Right lobe of liver (tissue), 6 donors: Measurements from ENCODE around the gene ELP2. TPM values are rescaled to one million over a fixed set of nuclear protein-coding genes. Genes with fewer than 3 reads are reported as not detected.
A peak's percentile ranks its signal among the peaks of the same experiment; 100 is the strongest.

Experiments used
- ATAC-seq, 4 donors: fragments of 200-7000 bp; cut with Tn5 transposase; one replicate each; pipeline ENCODE4 v1.9.1; 2020; ENCODE audit warnings: mild to moderate bottlenecking in 4 of 4, moderate library complexity in 4 of 4
- DNase-seq, 3 donors: peaks; one replicate each; pipeline ENCODE4 v3.0.0-alpha.2; 2020
- H3K27ac ChIP-seq, 3 donors: fragments of 200-600 bp; one replicate each; pipeline ENCODE4 v1.8.0; 2022
- H3K27me3 ChIP-seq, 2 donors: fragments of 200-600 bp; one replicate each; pipeline ENCODE4 v1.8.0; 2022
- H3K36me3 ChIP-seq, 4 donors: fragments of 200-600 bp; sonication (generic) in 1 of 4; one replicate each; pipeline versions ENCODE4 v1.5.1 to v1.8.0; 2017 to 2022; ENCODE audit warnings: control low read depth in 1 of 4
- H3K4me1 ChIP-seq, 4 donors: fragments of 200-600 bp; sonication (generic) in 1 of 4; one replicate each; pipeline versions ENCODE4 v1.5.1 to v1.8.0; 2017 to 2022; ENCODE audit warnings: control low read depth in 1 of 4
- H3K4me3 ChIP-seq, 3 donors: fragments of 200-600 bp; one replicate each; pipeline ENCODE4 v1.8.0; 2022
- H3K9me3 ChIP-seq, 4 donors: fragments of 200-600 bp; sonication (generic) in 1 of 4; one replicate each; pipeline versions ENCODE4 v1.5.1 to v1.8.0; 2017 to 2022; ENCODE audit warnings: control low read depth in 1 of 4
- POLR2A ChIP-seq: fragments of 450-650 bp; IDR thresholded peaks from one replicate; pipeline ENCODE4 v1.6.1; 2017; ENCODE audit warnings: antibody characterized with exemption, mild to moderate bottlenecking
- WGBS: methylation state at CpG from one replicate; pipeline ENCODE4 v1.1.6; 2018; ENCODE audit warnings: low coverage, low lambda C conversion rate; ENCODE audit not compliant: insufficient coverage; ENCODE audit errors: missing lambda C conversion rate; 5-methylcytosine and 5-hydroxymethylcytosine counted together
- intact Hi-C, 2 donors: fragments of 100-400 bp; cut with DNase I; formaldehyde crosslinking; loops; one replicate each; pipeline versions ENCODE4 v1.11.2 to v1.14.1; 2022
- total RNA-seq, 6 experiments: library from RNA; depleted of rRNA in 2 of 6; stranded (reverse); fragments of >200 nt in 2 of 6; fragmentation: NEBNext Ultra II Directional in 3 of 6; extraction: Animal tissue kit (Norgen Biotek cat#: 25700) in 3 of 6; gene quantifications; one replicate each; pipeline versions ENCODE4 v1.1.0 to v1.2.4, GENCODE V29; 2016 to 2023
- TF ChIP-seq, protein P1 (sequence below), 4 donors: fragments of 200-600 bp in 3 of 4; fragments of 450-650 bp in 1 of 4; IDR thresholded peaks; one replicate each; pipeline versions ENCODE4 v1.5.1 to v1.8.0; 2016 to 2022; ENCODE audit warnings: antibody characterized with exemption in 4 of 4, mild to moderate bottlenecking in 2 of 4
- donor health status: DM: no; HTN: yes; CAD: no.
- donor health status: DM: no; HTN: no; CAD: no.
- donor health status: DM: no; HTN: no; CAD: no.
- donor health status: DM: no; HTN: yes; CAD: no.
- donor health status: DM: no; HTN: yes; CAD: no.

The ELP2 gene
- total RNA-seq, 6 experiments from 2014 or later: 26.9 to 58.7 (median 50.3) TPM

DNA sequence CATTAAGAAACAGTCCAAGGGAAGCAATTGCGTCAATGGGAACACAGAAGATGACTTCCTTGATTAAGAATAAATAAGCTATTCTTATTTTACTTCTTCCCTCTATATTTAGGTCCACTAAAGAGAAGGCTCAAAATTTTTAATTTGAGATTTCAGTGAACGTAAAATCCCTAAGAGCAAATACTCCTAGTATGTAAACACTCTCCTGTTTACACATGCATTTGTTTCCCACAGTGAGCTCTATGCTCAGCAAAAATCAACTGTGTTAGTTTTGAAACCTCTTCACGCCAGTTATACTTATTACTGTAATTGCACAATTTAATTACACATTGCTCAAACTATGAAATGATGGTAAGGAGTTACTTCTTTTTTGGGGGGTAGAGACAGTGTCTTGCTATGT is 9.4 kb upstream of the ELP2 start:
- DNase-seq (no peak), ATAC-seq (peak in 2 of 4 donors; percentile 37 to 56)
- H3K36me3 ChIP-seq: peaks cover 0 to 37% (median 4%) of the 10 kb centered on the region in 4 donors
- no peaks in the 10 kb centered on the region for H3K4me1 ChIP-seq
- H3K27me3 ChIP-seq: no peaks in the 10 kb centered on the region
- 51% methylated on average over 3 of the region's 3 CpGs for WGBS
- intact Hi-C loops: no loop called here
- no peak overlapping the region for H3K27ac ChIP-seq
- no peak for TF ChIP-seq POLR2A
- TF ChIP-seq, protein P1, sequence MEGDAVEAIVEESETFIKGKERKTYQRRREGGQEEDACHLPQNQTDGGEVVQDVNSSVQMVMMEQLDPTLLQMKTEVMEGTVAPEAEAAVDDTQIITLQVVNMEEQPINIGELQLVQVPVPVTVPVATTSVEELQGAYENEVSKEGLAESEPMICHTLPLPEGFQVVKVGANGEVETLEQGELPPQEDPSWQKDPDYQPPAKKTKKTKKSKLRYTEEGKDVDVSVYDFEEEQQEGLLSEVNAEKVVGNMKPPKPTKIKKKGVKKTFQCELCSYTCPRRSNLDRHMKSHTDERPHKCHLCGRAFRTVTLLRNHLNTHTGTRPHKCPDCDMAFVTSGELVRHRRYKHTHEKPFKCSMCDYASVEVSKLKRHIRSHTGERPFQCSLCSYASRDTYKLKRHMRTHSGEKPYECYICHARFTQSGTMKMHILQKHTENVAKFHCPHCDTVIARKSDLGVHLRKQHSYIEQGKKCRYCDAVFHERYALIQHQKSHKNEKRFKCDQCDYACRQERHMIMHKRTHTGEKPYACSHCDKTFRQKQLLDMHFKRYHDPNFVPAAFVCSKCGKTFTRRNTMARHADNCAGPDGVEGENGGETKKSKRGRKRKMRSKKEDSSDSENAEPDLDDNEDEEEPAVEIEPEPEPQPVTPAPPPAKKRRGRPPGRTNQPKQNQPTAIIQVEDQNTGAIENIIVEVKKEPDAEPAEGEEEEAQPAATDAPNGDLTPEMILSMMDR (IDR thresholded peaks at IDR 0.05): no peak
- H3K9me3 ChIP-seq: no peaks in the 10 kb centered on the region
- H3K4me3 ChIP-seq: no peak overlapping the region

DNA sequence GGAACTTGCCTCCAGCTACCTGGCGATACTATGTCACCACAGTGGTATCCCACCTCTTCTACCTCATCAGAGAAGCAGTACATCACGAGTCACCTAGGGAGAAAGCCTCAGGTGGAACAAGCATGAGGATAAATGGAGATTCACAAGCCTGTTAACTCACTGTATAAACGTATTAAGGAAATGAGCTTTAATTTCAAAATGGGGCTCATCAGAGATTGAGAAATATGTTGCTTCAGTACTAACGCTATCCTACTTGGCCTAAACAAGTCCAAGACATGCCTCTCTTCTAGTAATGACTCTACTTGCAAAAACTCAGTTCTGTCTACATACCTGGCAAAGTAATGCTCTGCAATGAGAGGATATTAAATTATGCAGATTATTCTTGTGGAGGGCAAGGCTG is 4.9 kb upstream of the ELP2 start:
- Histone ChIP-seq H3K27ac (no peak overlapping the region), H3K4me3 (no peak overlapping the region), H3K9me3 (no peaks in the 10 kb centered on the region), H3K27me3 (no peaks in the 10 kb centered on the region), H3K36me3 (peaks cover 0 to 37% (median 4%) of the 10 kb centered on the region in 4 donors), H3K4me1 (peaks cover 0 to 9% (median 4%) of the 10 kb centered on the region in 4 donors)
- DNase-seq: no peak
- WGBS: 93% methylated on average over 4 of the region's 4 CpGs
- intact Hi-C loops: no loop called here
- ATAC-seq: no peak
- TF ChIP-seq, protein P1 (IDR thresholded peaks at IDR 0.05): no peak
- no peak for TF ChIP-seq POLR2A

DNA sequence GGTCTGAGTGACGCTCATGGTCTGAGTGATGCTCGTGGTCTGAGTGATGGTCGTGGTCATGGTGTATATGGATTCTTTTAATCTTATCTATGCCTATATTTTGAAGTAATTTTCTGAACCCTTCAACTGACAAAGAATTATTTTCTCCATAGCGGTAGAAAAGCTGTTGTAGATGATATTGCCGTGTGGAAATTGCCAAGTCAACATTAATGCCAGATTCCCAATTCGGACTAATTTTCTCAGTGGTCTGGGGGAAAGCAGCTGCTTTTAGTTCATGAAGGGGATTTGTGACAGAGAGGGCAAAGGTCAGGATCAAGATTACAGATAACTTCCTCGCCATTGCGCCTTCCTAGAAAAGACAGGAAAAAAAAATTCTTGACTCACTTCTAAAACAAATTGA is 3.0 kb upstream of the ELP2 start:
- H3K27ac ChIP-seq: no peak overlapping the region
- ATAC-seq (no peak), DNase-seq (no peak)
- H3K9me3 ChIP-seq: no peaks in the 10 kb centered on the region
- H3K27me3 ChIP-seq: no peaks in the 10 kb centered on the region
- intact Hi-C loops: no loop called here
- H3K36me3 ChIP-seq: peaks cover 0 to 29% (median 4%) of the 10 kb centered on the region in 4 donors
- no peak overlapping the region for H3K4me3 ChIP-seq
- TF ChIP-seq, protein P1 (IDR thresholded peaks at IDR 0.05): no peak
- TF ChIP-seq POLR2A: no peak
- H3K4me1 ChIP-seq: peaks cover 0 to 19% (median 6%) of the 10 kb centered on the region in 4 donors
- WGBS: 85% methylated on average over 7 of the region's 8 CpGs

DNA sequence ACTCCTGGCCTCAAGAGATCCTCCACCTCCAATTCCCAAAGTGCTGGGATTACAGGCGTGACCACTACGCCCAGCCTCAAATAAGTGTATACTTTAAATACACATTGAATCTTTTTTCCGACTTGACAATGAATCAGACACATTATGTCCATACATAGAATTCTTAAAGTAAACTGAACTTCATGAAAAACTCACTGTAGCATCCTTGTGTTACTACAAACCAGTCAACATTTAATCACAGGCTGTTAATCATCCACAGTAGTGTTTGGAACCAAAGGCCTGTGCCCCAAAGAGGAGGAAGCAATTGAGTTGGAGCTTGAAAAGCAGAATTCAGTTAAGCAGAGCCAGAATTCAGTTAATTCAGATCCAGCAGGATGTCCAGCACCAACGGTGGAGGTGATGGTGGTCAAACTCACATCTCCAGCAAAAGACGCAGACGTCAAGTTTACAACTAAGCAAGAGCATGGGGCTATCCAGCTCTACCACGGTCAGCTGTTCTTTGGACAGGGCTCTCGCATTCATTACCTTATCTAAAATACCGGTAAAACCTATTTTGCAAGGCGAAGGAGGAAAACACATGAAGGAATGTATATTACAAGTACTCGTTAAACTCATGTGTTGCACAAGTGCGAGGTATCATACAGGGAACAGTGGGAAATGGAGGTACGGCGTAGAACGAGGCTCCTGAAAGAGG is 1.7 kb upstream of the ELP2 start:
- 37% methylated on average over 14 of the region's 15 CpGs for WGBS
- Histone ChIP-seq H3K36me3 (peaks cover 0 to 16% (median 4%) of the 10 kb centered on the region in 4 donors), H3K9me3 (no peaks in the 10 kb centered on the region), H3K4me3 (peak overlapping the region; percentile 65 to 75 (median 65)), H3K27ac (no peak overlapping the region), H3K4me1 (peaks cover 0 to 24% (median 6%) of the 10 kb centered on the region in 4 donors), H3K27me3 (no peaks in the 10 kb centered on the region)
- no peak for TF ChIP-seq POLR2A
- TF ChIP-seq, protein P1 (IDR thresholded peaks at IDR 0.05): no peak
- intact Hi-C loops: no loop called here
- DNase-seq (no peak), ATAC-seq (no peak)
